Measurements from ENCODE around the gene SIT1. TPM values are rescaled to one million over a fixed set of nuclear protein-coding genes. Genes with fewer than 3 reads are reported as not detected.

The SIT1 gene
- total RNA-seq, 1 experiment from 2014 or later = 0.63 TPM

- no peak for DNase-seq (ENCODE audit: low read depth)
These were observed 32.0 kb upstream of the SIT1 start for GRCh38 chr9:35682520-35683315.

GRCh38 chr9:35682051-35682450 lies 31.3 kb upstream of the SIT1 start:
- DNase-seq (ENCODE audit: low read depth) = no peak

GRCh38 chr9:35681341-35682002 lies 30.7 kb upstream of the SIT1 start:
- peak; percentile 50 for DNase-seq (ENCODE audit: low read depth)

GRCh38 chr9:35680331-35681105 lies 29.8 kb upstream of the SIT1 start:
- DNase-seq (ENCODE audit: low read depth) = peak; percentile 45

GRCh38 chr9:35679766-35680330 lies 29.1 kb upstream of the SIT1 start:
- no peak for DNase-seq (ENCODE audit: low read depth)

GRCh38 chr9:35679091-35679490 lies 28.4 kb upstream of the SIT1 start:
- no peak for DNase-seq (ENCODE audit: low read depth)

- DNase-seq (ENCODE audit: low read depth) = no peak
These were observed 25.1 kb upstream of the SIT1 start for GRCh38 chr9:35675732-35676392.

GRCh38 chr9:35675204-35675603 lies 24.5 kb upstream of the SIT1 start:
- DNase-seq (ENCODE audit: low read depth) = no peak

- no peak for DNase-seq (ENCODE audit: low read depth)
These were observed 23.3 kb upstream of the SIT1 start for GRCh38 chr9:35674025-35674361.

- DNase-seq (ENCODE audit: low read depth) = no peak
These were observed 22.6 kb upstream of the SIT1 start, which contains the start of gene CA9 for GRCh38 chr9:35673132-35674024. Gene CA9 (plus strand): TSS chr9:35673928. CDS start chr9:35673960, 32 bp downstream.

- peak; percentile 91 for DNase-seq (ENCODE audit: low read depth)
These were observed 18.8 kb upstream of the SIT1 start for GRCh38 chr9:35669331-35670145.

GRCh38 chr9:35667939-35668338 lies 17.2 kb upstream of the SIT1 start:
- no peak for DNase-seq (ENCODE audit: low read depth)

GRCh38 chr9:35666549-35666948 lies 15.8 kb upstream of the SIT1 start:
- no peak for DNase-seq (ENCODE audit: low read depth)

- no peak for DNase-seq (ENCODE audit: low read depth)
These were observed 15.3 kb upstream of the SIT1 start for GRCh38 chr9:35666045-35666444.

GRCh38 chr9:35665471-35665818 lies 14.7 kb upstream of the SIT1 start:
- no peak for DNase-seq (ENCODE audit: low read depth)

- DNase-seq (ENCODE audit: low read depth) = peak; percentile 80
These were observed 14.1 kb upstream of the SIT1 start, which contains the start of gene ARHGEF39 for GRCh38 chr9:35664531-35665470. Gene ARHGEF39 (minus strand): TSS chr9:35665195. CDS start chr9:35665169, 26 bp downstream.

GRCh38 chr9:35662437-35662836 lies 11.7 kb upstream of the SIT1 start:
- DNase-seq (ENCODE audit: low read depth) = no peak

- DNase-seq (ENCODE audit: low read depth) = no peak
These were observed 11.1 kb upstream of the SIT1 start for GRCh38 chr9:35661756-35662350.

Data from LHCN-M2 (cell line).